Measurements from ENCODE around the gene GJA1.
"Not testable (repeated sequence)": the region's sequence is repeated elsewhere in the genome, so short reads cannot be mapped to it uniquely, and the experiment has no call there.

Gene GJA1

DNA sequence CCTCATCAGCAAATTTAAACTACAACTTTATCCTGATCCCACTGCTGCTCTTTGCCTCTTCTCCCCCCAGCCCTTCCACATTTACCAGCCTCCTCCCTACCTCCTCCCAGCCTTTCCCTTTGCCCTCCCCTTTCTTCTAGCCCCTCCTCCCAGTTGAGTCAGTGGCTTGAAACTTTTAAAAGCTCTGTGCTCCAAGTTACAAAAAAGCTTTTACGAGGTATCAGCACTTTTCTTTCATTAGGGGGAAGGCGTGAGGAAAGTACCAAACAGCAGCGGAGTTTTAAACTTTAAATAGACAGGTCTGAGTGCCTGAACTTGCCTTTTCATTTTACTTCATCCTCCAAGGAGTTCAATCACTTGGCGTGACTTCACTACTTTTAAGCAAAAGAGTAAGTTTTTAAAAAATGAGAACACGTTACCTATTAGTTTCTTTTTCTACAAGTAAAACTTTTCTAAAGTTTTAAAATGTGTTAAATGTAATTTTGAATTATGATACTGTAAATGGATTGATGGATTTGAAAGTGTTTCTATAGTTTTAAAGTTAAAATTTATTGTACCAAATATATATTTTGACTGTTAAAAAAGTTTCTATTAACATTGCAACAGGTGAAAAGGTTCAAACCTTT, at the start of gene GJA1:
GJA1 (plus strand) TSS at position 203 of the 626 bp plus-strand sequence. CDS start 11,202 bp downstream, outside the sequence.
- ATAC-seq = no peak

DNA sequence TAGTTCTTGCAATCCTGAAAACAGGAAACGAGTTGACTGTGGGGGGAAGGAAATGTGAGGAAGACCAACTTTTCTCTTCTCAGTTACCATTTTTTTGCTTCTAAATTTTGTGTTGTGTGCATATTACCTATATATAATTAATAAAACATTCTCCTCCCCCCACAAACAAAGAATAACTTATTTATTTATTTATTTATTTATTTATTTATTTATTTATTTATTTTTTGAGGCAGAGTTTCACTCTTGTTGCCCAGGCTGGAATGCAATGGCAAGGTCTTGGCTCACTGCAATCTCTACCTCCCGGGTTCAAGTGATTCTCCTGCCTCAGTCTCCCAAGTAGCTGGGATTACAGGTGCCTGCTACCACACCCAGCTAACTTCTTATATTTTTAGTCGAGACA, 48.9 kb upstream of the GJA1 start:
- ATAC-seq = not testable (repeated sequence)

DNA sequence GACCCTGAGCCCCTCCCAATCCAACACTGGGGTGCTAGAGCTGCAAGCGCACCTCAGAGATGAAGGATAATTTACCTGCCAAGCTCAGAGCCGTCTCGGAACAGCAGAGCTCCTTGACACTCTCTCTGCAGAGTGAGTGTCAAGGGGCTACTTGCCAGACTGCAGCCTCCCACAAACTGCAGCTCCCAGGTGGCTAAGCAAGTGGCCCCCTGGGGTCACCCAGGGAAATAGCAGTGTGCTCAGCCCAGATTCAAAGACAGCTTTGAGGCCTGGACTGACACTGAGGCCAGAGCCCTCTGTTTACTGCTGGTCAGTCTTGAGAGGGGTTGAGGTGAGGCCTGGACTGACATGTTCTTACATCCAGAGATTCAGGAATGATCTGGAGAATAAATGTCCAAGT, 46.0 kb upstream of the GJA1 start:
- ATAC-seq = no peak

DNA sequence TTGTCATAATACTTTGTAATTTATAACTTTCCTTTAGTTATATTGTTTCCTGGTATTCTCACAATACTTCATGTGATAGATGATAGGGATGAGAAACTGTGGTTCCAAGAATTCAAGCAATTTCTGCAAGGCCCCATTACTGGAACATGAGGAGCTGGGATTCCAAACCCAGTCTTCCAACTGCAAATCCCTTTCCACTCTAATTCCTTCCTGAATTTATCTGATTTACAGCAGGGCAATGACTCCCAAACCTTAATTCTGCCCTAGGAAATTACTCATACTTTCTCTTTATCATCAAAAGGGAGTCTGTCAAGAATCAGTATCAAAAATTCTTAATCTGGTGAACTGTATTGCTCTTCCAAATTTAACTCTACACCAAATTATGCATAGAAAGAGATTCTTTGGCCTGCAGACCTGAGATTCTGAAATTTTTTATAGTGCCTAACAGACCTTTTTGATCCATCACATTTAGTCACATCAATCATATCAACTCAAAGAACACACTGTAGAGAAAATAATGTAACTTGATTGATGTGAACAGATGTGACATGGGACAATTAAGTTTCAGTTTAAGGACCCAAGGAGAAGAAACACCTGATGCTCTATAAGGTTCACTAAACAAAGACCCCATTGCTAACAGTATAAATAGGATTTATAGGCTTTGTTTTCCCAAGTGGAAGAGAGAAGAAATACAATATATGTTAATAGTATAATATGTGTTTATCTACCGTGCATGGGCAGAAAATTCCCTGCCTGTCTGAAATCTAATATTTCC, 41.5 kb upstream of the GJA1 start:
- no peak for ATAC-seq

GRCh38 chr6:121395736-121396135, 39.7 kb upstream of the GJA1 start:
- ATAC-seq = no peak

GRCh38 chr6:121397188-121397587, 38.3 kb upstream of the GJA1 start:
- not testable (repeated sequence) for ATAC-seq

- ATAC-seq = no peak
Measured at GRCh38 chr6:121398127-121398526, 37.3 kb upstream of the GJA1 start.

- ATAC-seq = no peak
Measured at GRCh38 chr6:121399966-121400365, 35.5 kb upstream of the GJA1 start.

DNA sequence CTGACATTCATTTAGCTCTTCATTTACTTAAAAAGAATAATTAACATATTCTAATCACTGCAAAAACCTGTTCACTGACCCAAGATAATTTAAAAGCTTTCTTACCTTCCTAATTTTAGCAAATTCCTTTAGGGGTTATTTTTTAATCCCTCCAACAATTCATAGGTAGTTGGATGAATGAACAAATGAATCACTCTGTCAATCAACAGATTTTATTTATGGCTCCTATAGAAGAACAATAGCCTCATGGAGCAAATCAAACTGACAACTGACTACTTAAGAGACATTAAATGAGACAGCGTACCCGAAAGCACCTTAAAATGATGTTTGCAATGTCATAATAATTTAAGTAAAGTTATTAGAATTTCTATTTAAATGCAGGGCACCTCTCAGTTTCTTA, 31.5 kb upstream of the GJA1 start:
- ATAC-seq = no peak

DNA sequence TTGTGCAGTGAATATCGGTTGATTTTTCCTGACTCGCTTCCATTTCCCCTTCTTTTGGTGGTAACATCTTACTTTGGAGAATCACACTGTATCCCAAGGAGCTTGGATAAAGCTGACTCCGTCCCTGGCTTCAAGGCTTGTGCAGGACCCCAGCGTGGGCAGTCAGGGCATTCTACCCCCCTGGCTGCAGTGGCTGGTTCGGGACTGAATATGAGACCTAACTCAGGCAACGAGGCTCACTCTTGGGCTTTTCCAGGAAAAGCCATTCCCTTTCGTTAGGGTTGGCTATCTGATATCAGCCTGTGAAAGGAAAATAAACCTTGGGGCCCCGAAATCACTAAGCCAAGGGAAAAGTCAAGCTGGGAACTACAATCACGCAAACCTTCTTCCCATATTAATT, 30.1 kb upstream of the GJA1 start:
- no peak for ATAC-seq

GRCh38 chr6:121408321-121408720, 27.1 kb upstream of the GJA1 start:
- ATAC-seq = no peak

GRCh38 chr6:121413879-121414278, 21.6 kb upstream of the GJA1 start:
- ATAC-seq = no peak

DNA sequence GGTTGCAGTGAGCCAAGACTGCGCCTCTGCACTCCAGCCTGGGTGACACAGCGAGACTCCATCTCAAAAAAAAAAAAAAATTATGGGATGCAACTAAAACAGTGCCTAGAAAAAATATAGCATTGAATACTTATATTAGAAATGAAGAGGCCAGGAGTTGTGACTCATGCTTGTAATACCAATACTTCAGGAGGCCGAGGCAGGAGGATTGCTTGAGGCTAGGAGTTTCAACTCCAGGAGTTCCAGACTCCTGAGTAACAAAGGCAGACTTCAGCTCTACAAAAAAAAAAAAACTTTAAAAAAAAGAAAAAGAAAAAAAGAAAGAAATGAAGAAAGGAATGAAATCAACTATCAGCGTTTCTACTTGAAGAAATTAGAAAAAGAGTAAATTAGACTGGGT, 17.1 kb upstream of the GJA1 start:
- no peak for ATAC-seq

DNA sequence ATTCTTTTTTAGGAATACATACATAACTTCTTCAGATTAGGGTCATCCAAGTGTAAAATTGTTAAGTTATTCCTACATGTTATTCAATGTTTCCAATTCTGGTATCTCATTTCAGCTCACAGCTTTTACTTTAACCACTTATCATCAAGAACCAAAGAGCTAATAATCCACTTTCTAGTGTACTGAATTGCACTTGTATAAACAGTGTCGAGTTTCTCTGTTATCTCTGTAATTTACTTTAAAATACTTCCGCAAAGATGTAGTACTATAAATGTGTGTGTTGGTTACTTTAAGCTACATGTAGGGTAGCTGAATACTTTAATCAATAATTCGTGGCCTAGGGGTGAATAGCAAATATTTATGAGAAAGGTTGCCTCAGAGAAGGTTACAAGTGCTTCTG, 8.8 kb upstream of the GJA1 start:
- ATAC-seq = no peak

DNA sequence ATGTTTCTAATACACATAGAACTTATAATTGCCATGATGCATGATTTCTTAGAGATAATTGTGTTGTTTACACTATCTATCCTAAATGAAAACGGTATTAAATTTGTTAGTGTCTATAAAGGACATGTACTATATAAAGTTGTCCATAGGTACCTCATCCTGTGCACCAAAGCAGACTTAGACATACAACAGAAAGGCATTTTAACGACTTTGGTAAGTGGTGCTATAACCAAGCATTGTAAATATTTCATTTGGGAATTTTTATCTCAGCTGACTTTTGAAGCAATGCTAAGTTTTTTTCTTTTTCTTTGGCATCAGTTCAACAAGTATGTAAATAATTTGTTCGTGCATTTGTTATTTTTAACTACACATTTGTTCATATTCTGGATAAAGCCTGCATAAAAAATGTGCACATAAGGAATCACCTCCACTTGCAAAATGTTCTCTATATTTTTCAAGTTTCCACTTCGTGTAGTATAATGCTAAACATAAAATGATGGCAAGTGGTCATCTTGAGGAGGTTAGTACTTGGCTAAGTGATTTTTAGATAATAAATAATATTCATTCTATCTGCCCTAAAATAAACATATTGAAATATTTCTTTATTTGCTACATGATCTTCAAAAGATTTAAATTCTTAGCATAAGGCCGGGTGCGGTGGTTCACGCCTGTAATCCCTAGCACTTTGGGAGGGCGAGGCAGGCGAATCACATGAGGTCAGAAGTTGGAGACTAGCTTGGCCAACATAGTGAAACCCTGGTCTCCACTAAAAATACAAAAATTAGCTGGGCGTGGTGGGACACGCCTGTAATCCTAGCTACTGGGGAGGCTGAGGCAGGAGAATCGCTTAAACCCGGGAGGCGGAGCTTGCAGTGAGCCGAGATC, 6.3 kb upstream of the GJA1 start:
- ATAC-seq = no peak

- ATAC-seq = no peak
Measured at GRCh38 chr6:121430514-121431460, 4.7 kb upstream of the GJA1 start.

GRCh38 chr6:121431776-121432175, 3.7 kb upstream of the GJA1 start:
- not testable (repeated sequence) for ATAC-seq

GRCh38 chr6:121434037-121434770, 1.2 kb upstream of the GJA1 start:
- ATAC-seq = no peak

DNA sequence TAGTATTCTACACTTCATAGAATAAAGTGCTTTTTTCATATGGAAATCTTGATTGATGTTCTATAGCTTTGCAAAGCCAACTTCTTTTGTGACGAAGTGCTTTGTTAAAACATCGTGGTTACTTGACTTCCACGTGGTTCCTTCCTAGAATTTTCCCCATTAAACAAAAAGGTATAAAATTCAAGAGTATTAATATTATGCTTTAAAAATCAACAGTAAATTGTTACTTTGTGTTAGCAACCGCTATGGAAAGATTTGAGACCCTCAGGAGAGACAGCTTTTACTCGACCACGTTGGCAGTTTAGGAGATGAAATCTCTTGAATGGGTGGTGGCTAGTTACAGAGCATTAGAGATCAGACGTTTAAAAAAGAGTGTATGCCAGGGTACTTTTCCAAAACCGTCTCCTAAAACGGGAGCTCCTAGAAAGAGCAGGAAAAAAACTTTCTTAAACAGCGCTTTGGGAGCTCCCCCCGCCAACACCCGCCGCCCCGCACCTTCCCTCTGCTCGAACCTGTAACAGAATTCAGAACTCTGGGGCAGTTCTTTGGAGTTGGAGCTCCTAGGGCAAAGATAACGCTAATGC, 920 bp downstream of the GJA1 start:
- ATAC-seq = no peak

GRCh38 chr6:121436960-121437850, 1.8 kb downstream of the GJA1 start:
- no peak for ATAC-seq

Measured in activated CD4-positive, CD25-positive, alpha-beta regulatory T cell treated with anti-CD3 and anti-CD28 coated beads, Interleukin-2, amount 50 U/mL, for 24 hours (primary cell).